Osteocyte (in vitro differentiated cells): ENCODE measurements around the gene WDFY3. TPM values are rescaled to one million over a fixed set of nuclear protein-coding genes. Genes with fewer than 3 reads are reported as not detected.

Experiments
- DNase-seq: peaks from one replicate; pipeline ENCODE4 v3.0.0; 2021; ENCODE audit warnings: mixed read lengths; ENCODE audit not compliant: unreplicated experiment; ENCODE audit errors: extremely low spot score
- H3K27ac Mint-ChIP-seq: one replicate; pipeline ENCODE4 v1.8.0; 2021; ENCODE audit warnings: mild to moderate bottlenecking, mixed read lengths; ENCODE audit not compliant: unreplicated experiment
- H3K27me3 Mint-ChIP-seq: one replicate; pipeline ENCODE4 v1.8.0; 2021; ENCODE audit warnings: mixed read lengths; ENCODE audit not compliant: unreplicated experiment
- H3K36me3 Mint-ChIP-seq: one replicate; pipeline ENCODE4 v1.8.0; 2021; ENCODE audit warnings: mixed read lengths; ENCODE audit not compliant: unreplicated experiment
- H3K4me1 Mint-ChIP-seq: one replicate; pipeline ENCODE4 v1.8.0; 2021; ENCODE audit warnings: mixed read lengths; ENCODE audit not compliant: unreplicated experiment
- H3K4me3 Mint-ChIP-seq: one replicate; pipeline ENCODE4 v1.8.0; 2021; ENCODE audit warnings: mild to moderate bottlenecking, moderate library complexity, mixed read lengths; ENCODE audit not compliant: unreplicated experiment
- H3K9me3 Mint-ChIP-seq: one replicate; pipeline ENCODE4 v1.8.0; 2021; ENCODE audit warnings: mixed read lengths; ENCODE audit not compliant: unreplicated experiment
- CTCF ChIP-seq: fragments of 200-600 bp; sonication (generic); IDR thresholded peaks from 2 replicates; pipeline ENCODE4 v1.5.0; 2021; ENCODE audit warnings: antibody characterized with exemption, mild to moderate bottlenecking, moderate library complexity
- total RNA-seq: library from RNA; stranded (reverse); gene quantifications from 2 replicates; pipeline ENCODE4 v1.2.1, GENCODE V29; 2021

The WDFY3 gene
- total RNA-seq, 1 donor from 2014 or later = 91.4 TPM

GRCh38 chr4:84928089-84928488, 38.4 kb downstream of the WDFY3 start:
- Mint-ChIP-seq H3K4me3 (no peak overlapping the region), H3K9me3 (no peaks in the 10 kb centered on the region), H3K27ac (no peak overlapping the region), H3K27me3 (no peaks in the 10 kb centered on the region), H3K36me3 (peaks cover 23% of the 10 kb centered on the region), H3K4me1 (peaks cover 13% of the 10 kb centered on the region)
- DNase-seq = no peak
- TF ChIP-seq CTCF = no peak

- DNase-seq = no peak
- Mint-ChIP-seq H3K27ac (no peak overlapping the region), H3K4me1 (peaks cover 12% of the 10 kb centered on the region), H3K36me3 (peaks cover 23% of the 10 kb centered on the region), H3K27me3 (no peaks in the 10 kb centered on the region), H3K9me3 (no peaks in the 10 kb centered on the region), H3K4me3 (no peak overlapping the region)
- no peak for TF ChIP-seq CTCF
Observed at GRCh38 chr4:84927428-84927827, 39.1 kb downstream of the WDFY3 start.

- peaks cover 17% of the 10 kb centered on the region for H3K36me3 Mint-ChIP-seq
- H3K4me1 Mint-ChIP-seq = peaks cover 18% of the 10 kb centered on the region
- no peak for DNase-seq
- no peaks in the 10 kb centered on the region for H3K27me3 Mint-ChIP-seq
- no peaks in the 10 kb centered on the region for H3K9me3 Mint-ChIP-seq
- no peak overlapping the region for H3K27ac Mint-ChIP-seq
- TF ChIP-seq CTCF = no peak
- no peak overlapping the region for H3K4me3 Mint-ChIP-seq
Observed at GRCh38 chr4:84925558-84925957, 40.9 kb downstream of the WDFY3 start.

- H3K9me3 Mint-ChIP-seq = no peaks in the 10 kb centered on the region
- peaks cover 15% of the 10 kb centered on the region for H3K36me3 Mint-ChIP-seq
- no peak overlapping the region for H3K27ac Mint-ChIP-seq
- no peaks in the 10 kb centered on the region for H3K27me3 Mint-ChIP-seq
- DNase-seq = no peak
- H3K4me3 Mint-ChIP-seq = no peak overlapping the region
- no peak for TF ChIP-seq CTCF
- H3K4me1 Mint-ChIP-seq = peaks cover 25% of the 10 kb centered on the region
Observed at GRCh38 chr4:84924434-84924833, 42.1 kb downstream of the WDFY3 start.

- TF ChIP-seq CTCF = no peak
- Mint-ChIP-seq H3K27me3 (no peaks in the 10 kb centered on the region), H3K36me3 (peaks cover 15% of the 10 kb centered on the region), H3K4me3 (no peak overlapping the region), H3K4me1 (peaks cover 39% of the 10 kb centered on the region), H3K27ac (peak overlapping the region; percentile 79), H3K9me3 (no peaks in the 10 kb centered on the region)
- DNase-seq = no peak
Observed at GRCh38 chr4:84920617-84921016, 45.9 kb downstream of the WDFY3 start.
